Esophagus squamous epithelium (tissue), 5 donors: ENCODE results near the gene HOXA11. TPM values are rescaled to one million over a fixed set of nuclear protein-coding genes. Genes with fewer than 3 reads are reported as not detected.

Source experiments
- DNase-seq: peaks from one replicate; lab custom pipeline; 2025; lab: John Stamatoyannopoulos, UW
- H3K27ac ChIP-seq, 4 donors: fragments of 200-600 bp; sonication (generic); one replicate each; pipeline ENCODE4 v1.5.1; 2016 to 2019; ENCODE audit warnings: mild to moderate bottlenecking in 1 of 4
- H3K27me3 ChIP-seq, 4 donors: fragments of 200-600 bp; sonication (generic); 1 replicate in 3 of 4; 2 replicates in 1 of 4; pipeline versions ENCODE4 v1.5.1 to v1.6.0; 2017 to 2021; ENCODE audit warnings: antibody characterized with exemption in 1 of 4
- H3K36me3 ChIP-seq, 3 donors: fragments of 200-600 bp; sonication (generic); one replicate each; pipeline ENCODE4 v1.5.1; 2016 to 2019
- H3K4me1 ChIP-seq, 3 donors: fragments of 200-600 bp; sonication (generic); one replicate each; pipeline ENCODE4 v1.5.1; 2017 to 2019
- H3K4me3 ChIP-seq, 4 donors: fragments of 200-600 bp; sonication (generic); 1 replicate in 3 of 4; 2 replicates in 1 of 4; pipeline ENCODE4 v1.5.1; 2016 to 2019; ENCODE audit warnings: mild to moderate bottlenecking in 2 of 4, moderate library complexity in 1 of 4
- H3K9me3 ChIP-seq, 3 donors: fragments of 200-600 bp; sonication (generic); one replicate each; pipeline ENCODE4 v1.5.1; 2016 to 2019
- CTCF ChIP-seq, 6 experiments: fragments of 450-650 bp in 4 of 6; fragments of 200-600 bp in 2 of 6; sonication (generic) in 2 of 6; IDR thresholded peaks; one replicate each; pipeline ENCODE4 v1.5.1; 2016 to 2019; ENCODE audit warnings: antibody characterized with exemption in 6 of 6, mild to moderate bottlenecking in 4 of 6, moderate library complexity in 4 of 6
- POLR2A ChIP-seq, 4 donors: fragments of 450-650 bp; IDR thresholded peaks; one replicate each; pipeline ENCODE4 v1.6.1; 2017; ENCODE audit warnings: antibody characterized with exemption in 4 of 4, mild to moderate bottlenecking in 4 of 4, moderate library complexity in 3 of 4
- WGBS, 2 donors: methylation state at CpG; one replicate each; pipeline ENCODE4 v1.1.5; 2018; 5-methylcytosine and 5-hydroxymethylcytosine counted together
- intact Hi-C: fragments of 100-400 bp; cut with DNase I; formaldehyde crosslinking; loops from one replicate; pipeline ENCODE4 v1.15.0; 2022
- total RNA-seq, 4 donors: library from RNA; depleted of rRNA; stranded (reverse); fragments of >200 nt; gene quantifications; one replicate each; pipeline ENCODE4 v1.1.0, GENCODE V29; 2016
- donor health status: DM: yes; HTN: yes; CAD: no.

HOXA11 gene
- total RNA-seq, 4 donors from 2014 or later: not detected

DNA sequence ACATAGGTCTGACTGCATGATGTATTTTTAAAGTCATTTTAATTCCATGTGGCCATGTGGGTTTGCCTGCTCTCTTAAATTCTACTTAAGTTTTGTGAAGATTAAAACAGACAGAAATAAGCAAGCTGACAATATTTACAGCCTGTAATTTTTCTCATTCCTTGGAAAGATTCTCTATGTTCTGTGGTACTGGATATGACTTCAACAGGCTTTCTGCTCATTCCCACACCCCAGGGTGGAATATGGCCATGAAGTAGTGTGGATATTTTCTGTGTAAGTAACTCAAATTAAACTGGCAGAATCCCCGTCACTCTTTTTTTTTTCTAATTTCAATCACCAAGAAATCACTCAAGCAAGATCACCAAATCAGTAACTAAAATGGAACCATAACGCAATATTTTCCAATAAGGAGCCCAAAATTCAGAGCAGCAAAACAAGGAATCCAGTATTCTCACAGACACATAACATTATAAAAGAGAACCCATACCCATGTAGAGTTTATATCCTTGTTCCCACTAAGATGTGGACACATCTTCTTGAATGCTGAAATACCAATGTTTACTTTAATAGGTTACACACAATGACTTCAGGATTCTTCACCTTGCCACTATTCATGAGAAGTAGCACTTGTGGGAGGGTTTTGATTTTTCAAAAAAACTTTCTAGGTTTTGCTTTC is 47.3 kb downstream of the HOXA11 start:
- H3K4me3 ChIP-seq: no peak overlapping the region
- H3K27ac ChIP-seq: peak overlapping the region in 3 of 4 donors; percentile 79 to 92 (median 86)
- TF ChIP-seq POLR2A (IDR thresholded peaks at IDR 0.05) (no peak), CTCF (IDR thresholded peaks at IDR 0.05) (no peak)
- H3K36me3 ChIP-seq: no peaks in the 10 kb centered on the region
- no peaks in the 10 kb centered on the region for H3K9me3 ChIP-seq
- intact Hi-C loops: no loop called here
- peaks cover 14 to 64% (median 14%) of the 10 kb centered on the region in 3 donors for H3K4me1 ChIP-seq
- 90% methylated on average over 2 of the region's 2 CpGs for WGBS, 2 donors
- DNase-seq: no peak
- H3K27me3 ChIP-seq: peaks cover 0 to 41% (median 0%) of the 10 kb centered on the region in 4 donors

DNA sequence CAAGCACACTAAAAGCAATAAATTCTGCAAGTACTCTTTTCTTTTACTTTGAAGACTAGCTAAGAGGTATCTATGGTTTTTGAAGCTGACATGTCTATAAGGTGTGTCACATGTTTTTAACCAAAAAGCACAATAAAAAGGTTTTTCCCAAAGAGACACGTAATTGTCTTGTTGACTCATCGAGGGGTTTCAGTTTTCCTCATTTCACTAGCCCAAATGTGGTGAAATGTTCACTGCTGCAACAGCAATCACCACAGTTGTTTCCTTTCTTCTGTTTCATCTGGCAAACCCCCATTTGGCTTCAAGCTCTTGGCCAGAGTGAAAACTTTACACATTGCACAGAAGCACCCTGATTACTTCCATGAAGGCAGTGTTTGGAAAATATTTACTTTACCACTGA is 50.6 kb downstream of the HOXA11 start:
- no peaks in the 10 kb centered on the region for H3K9me3 ChIP-seq
- 0 to 2% methylated on average over 2 of the region's 2 CpGs for WGBS, 2 donors
- no peaks in the 10 kb centered on the region for H3K36me3 ChIP-seq
- H3K4me3 ChIP-seq: no peak overlapping the region
- peaks cover 14 to 61% (median 18%) of the 10 kb centered on the region in 3 donors for H3K4me1 ChIP-seq
- peaks cover 0 to 16% (median 0%) of the 10 kb centered on the region in 4 donors for H3K27me3 ChIP-seq
- peak overlapping the region in 3 of 4 donors; percentile 16 to 63 (median 56) for H3K27ac ChIP-seq
- DNase-seq: no peak
- TF ChIP-seq CTCF (IDR thresholded peaks at IDR 0.05): no peak
- no peak for TF ChIP-seq POLR2A (IDR thresholded peaks at IDR 0.05)
- intact Hi-C loops: no loop called here

- H3K27ac ChIP-seq: peak overlapping the region in 3 of 4 donors; percentile 16 to 63 (median 56)
- 72 to 77% methylated on average over 18 of the region's 18 CpGs for WGBS, 2 donors
- H3K36me3 ChIP-seq: no peaks in the 10 kb centered on the region
- H3K4me3 ChIP-seq: no peak overlapping the region
- H3K27me3 ChIP-seq: peaks cover 0 to 9% (median 0%) of the 10 kb centered on the region in 4 donors
- DNase-seq: no peak
- intact Hi-C loops: no loop called here
- TF ChIP-seq CTCF (IDR thresholded peaks at IDR 0.05): no peak
- no peak for TF ChIP-seq POLR2A (IDR thresholded peaks at IDR 0.05)
- H3K4me1 ChIP-seq: peaks cover 14 to 69% (median 20%) of the 10 kb centered on the region in 3 donors
- H3K9me3 ChIP-seq: no peaks in the 10 kb centered on the region
Observed at GRCh38 chr7:27133409-27134231, 51.4 kb downstream of the HOXA11 start.

DNA sequence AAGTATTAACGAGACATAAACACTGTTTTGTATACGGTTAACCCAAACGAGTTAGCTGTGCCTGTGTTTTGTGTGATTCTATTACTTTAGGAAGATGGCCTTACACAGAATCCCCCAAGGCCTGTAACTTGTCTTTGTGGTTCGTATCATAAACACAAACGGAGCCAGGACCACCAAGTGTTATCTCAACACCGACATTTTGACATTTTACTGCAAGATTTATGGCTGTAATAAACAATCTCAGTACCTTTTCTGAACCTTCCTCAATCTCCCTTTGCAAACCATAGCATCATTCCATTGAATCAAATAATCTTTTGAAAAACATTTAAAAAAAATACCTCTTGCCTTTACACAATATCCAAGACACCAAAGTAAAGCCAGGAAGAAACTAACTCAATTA is 52.1 kb downstream of the HOXA11 start:
- Histone ChIP-seq H3K36me3 (no peaks in the 10 kb centered on the region), H3K4me1 (peaks cover 14 to 75% (median 27%) of the 10 kb centered on the region in 3 donors), H3K9me3 (no peaks in the 10 kb centered on the region), H3K27me3 (peaks cover 0 to 9% (median 0%) of the 10 kb centered on the region in 4 donors), H3K4me3 (no peak overlapping the region), H3K27ac (no peak overlapping the region)
- TF ChIP-seq CTCF (IDR thresholded peaks at IDR 0.05) (no peak), POLR2A (IDR thresholded peaks at IDR 0.05) (no peak)
- 77 to 81% methylated on average over 6 of the region's 6 CpGs for WGBS, 2 donors
- intact Hi-C loops: no loop called here
- DNase-seq: no peak

- Histone ChIP-seq H3K27ac (no peak overlapping the region), H3K4me3 (no peak overlapping the region), H3K4me1 (peaks cover 14 to 81% (median 34%) of the 10 kb centered on the region in 3 donors), H3K36me3 (no peaks in the 10 kb centered on the region), H3K9me3 (no peaks in the 10 kb centered on the region), H3K27me3 (peaks cover 0 to 7% (median 0%) of the 10 kb centered on the region in 4 donors)
- no peak for DNase-seq
- TF ChIP-seq POLR2A (IDR thresholded peaks at IDR 0.05) (no peak), CTCF (IDR thresholded peaks at IDR 0.05) (no peak)
- intact Hi-C loops: no loop called here
- 48 to 52% methylated on average over 2 of the region's 2 CpGs for WGBS, 2 donors
Observed at GRCh38 chr7:27132214-27132613, 52.8 kb downstream of the HOXA11 start.
